Stimulated activated naive CD4-positive, alpha-beta T cell (primary cell): Measurements from ENCODE around the gene YAE1.

Source experiments
- DNase-seq, 6 experiments: peaks; one replicate each; lab custom pipeline; 2025; lab: John Stamatoyannopoulos, UW

YAE1 gene

DNA sequence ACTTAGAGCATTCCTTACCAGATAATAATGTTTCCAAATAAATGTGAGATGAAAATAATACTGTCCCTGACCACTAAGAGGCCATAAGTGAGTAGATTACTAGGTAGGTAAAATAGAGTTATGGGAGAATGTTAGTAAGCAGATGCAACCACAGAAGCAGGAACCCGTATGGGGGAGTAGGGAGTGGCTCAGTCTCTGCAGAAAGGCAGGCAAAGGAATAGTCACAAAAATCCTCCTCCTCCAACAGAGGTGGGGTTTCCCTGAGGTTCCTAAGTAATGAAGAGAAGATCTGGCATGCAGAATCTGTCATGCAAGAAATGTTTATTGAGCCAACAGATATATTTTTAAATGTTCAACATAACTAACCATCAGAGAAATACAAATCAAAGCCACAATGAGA is 9.0 kb upstream of the YAE1 start:
- no peak for DNase-seq

DNA sequence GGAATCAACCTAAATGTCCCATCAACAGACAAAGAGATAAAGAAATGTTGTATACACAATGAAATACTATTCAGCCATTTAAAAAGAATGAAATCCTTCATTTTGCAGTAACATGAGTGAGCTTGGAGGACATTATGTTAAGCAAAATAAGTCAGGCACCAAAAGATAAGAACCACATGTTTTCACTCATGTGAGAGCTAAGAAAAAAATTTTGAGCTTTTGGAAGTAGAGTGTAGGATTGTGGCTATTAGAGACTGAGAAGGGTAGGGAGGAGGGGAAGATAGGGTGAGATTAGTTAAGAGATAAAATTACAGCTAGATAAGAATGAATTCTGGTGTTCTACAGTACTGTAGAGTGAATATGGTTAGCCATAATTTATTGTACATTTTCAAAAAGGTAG is 8.3 kb upstream of the YAE1 start:
- no peak for DNase-seq

GRCh38 chr7:39560408-39560807 is 5.8 kb upstream of the YAE1 start:
- no peak for DNase-seq

DNA sequence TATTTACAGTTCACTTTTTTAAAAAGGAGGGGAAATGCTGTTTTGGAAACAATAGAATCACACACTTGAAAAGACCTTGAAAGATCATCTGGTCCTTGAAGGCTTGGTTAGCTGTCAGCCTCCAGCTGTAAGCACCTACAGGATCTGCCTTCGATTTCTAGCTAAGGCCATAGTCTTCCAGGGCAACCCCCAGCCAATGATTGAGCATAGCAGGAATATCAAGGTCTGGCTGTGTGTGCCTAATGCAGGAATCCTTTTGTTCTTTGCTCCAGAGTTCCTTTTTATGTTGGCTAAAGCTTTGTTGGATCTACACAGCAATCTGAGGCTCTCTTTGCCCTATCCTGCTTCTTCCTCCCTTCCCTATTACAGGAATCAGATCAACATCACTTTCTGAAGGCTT is 5.2 kb upstream of the YAE1 start:
- DNase-seq, result no peak

DNA sequence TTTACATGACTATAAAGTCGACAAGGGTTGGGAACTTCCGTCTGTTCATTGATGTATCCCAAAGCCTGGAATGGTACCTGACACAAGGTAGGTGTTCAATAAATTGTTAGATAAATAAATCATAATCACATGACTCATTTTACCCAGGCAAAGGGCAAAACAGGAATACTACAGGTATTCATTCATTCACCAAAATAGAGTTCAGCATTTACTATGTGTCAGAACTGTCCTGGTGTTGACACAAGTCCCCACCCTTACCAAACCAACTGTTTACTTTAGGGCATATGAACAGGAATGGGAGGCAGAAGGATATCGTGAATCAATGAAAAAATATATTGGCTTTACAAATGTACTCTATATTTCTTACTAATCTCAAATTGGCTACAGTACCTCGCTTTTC is 666 bp upstream of the YAE1 start:
- DNase-seq, result no peak

DNA sequence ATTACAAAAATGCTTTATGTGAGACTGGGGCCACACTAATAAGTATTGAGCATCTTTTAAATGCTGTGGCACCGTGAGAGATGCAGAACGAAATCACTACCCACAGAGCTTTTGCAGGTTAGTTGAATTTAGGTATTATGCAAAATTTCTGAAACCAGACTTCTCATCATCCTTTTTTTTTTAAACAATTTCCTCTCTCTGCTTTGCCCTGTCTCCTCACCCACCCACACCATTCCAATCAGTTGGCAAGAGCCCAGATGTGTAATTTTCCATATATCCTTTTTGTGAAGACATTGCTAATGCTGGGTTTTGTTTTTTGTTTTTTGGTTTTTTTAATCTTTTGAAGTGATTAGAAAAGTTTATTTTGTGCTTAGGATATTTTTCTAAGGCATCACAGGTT is 1.1 kb downstream of the YAE1 start:
- DNase-seq, result no peak

GRCh38 chr7:39574673-39575349 is 8.6 kb downstream of the YAE1 start:
- DNase-seq, result no peak

GRCh38 chr7:39577229-39577874 is 11.1 kb downstream of the YAE1 start:
- no peak for DNase-seq

DNA sequence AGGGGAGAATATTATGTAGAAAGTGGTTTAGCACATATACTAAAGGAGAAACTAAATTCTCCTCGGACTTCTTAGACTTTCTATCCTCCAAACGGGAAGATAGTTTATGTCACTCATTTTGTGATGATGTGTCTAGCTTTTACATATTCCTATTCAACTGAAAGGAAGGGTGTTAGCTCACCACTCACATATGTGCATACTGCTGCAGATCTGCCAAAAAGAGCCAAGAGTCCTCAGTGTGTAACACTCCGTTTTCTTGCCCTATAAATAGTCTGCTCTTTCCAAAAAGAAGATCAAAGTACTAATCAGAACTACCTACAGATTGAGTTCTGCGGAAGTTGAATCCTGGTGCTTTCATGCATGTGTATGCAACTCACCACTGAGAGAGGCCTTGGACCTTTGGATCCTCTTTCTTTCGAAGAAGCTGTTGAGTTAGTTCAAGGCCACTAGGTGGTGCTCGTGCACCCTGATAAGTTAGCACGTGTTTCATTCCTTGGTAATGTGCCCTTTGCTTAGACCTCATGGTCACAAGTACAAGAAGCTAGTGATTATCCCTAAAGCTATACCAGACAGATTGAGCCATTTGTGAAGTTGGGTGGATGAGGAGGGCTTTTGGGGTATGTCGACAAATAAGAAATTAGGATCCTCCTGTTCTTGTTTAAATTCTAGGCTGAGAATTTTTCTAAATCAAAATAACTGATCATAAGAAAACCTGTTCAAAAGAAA is 14.1 kb downstream of the YAE1 start:
- DNase-seq, result peak; percentile 33 to 79 (median 62)

DNA sequence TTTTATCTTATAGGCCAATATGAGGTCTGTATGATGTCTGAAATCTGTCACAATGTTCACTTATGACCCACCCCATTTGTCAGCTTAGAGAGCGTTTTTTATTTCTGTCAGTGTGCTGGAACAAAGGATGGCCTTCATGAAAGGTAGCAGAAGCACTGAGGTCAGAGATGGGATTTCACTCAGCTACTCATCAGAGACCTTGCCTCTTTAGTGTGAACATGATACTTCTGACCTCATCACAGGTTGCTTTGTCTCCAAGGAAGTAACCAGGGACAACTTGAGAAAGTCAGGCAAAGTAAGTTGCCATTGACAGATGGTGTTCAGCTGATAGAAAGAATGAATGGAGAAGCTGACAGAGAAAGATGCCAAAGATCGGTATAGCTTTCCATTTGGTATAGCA is 16.3 kb downstream of the YAE1 start:
- DNase-seq, result no peak

DNA sequence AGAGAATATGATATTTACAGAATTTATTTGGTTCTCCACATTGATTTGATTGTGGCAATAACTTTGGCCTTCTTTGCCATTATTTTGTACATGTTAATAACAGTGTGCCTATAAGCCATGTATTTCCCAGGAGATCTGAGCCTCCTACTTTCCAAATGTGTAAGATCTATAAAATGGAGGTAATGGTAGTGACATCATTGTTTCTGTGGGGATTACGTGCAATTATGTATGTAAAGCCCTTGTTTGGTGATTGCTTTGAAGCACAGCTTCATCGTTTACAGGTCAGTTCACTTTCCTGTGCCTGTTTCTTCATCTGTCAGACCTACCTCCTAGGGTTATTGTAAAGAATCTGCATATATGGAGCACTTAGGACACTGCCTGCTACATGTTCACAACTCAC is 17.3 kb downstream of the YAE1 start:
- no peak for DNase-seq

DNA sequence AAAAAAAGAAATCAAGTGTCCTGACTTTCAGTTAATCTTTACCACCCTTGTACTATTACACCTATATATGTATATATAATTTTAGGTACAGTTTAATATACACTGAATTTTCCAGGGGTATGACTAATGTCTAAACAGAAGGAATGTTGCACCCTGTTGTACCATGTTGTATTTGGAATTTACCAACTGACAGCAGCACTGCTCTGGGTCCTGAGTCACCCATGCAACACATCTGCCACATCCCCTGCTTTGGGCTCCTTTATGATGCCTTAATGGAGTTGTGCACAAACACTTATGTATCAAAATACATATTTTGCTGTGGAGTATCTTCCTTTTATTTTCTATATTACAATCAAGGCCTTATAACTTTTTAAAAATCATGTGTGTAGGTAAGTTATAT is 21.2 kb downstream of the YAE1 start:
- DNase-seq, result no peak

DNA sequence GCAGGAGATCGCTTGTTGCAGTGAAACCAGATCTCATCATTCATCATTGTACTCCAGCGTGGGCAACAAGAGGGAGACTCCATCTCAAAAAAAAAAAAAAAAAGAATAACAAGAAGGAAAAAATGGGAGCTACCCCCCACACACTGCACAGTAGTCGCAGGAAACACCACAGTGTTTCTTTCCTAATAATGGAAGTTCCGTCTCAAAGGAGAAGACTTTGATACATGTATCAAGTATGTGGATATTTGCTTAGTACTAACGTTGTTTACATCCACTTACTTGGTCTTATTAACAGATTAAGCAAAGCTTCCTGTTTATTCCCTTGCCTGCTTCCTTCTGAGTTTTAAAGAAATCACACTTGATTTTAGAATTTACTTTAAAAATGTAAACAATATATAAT is 22.2 kb downstream of the YAE1 start:
- no peak for DNase-seq

- DNase-seq, result peak in 5 of 6 experiments; percentile 7 to 64 (median 37)
Observed at GRCh38 chr7:39589323-39590111, 23.3 kb downstream of the YAE1 start.

DNA sequence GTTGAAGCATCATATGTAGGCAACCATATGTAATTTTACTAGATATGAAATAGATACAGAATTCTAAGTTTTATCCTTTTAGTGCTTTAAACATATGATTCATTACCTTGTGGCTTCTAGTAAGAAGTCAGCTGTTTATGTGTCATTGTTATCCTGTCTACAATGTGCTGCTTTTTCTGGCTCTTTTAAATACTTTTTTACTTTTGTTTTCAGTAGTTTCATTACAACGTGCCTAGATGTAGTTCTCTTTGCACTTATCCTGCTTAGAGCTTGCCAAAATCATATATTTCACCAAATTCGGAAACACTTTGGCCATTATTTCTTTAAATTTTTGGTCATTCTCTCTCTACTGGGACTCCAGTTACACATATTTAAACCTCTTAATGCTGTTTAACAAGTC is 26.4 kb downstream of the YAE1 start:
- DNase-seq, result no peak

GRCh38 chr7:39594988-39595620 is 28.9 kb downstream of the YAE1 start:
- no peak for DNase-seq

GRCh38 chr7:39602351-39602750 is 36.1 kb downstream of the YAE1 start:
- no peak for DNase-seq

GRCh38 chr7:39603924-39604323 is 37.7 kb downstream of the YAE1 start:
- no peak for DNase-seq

DNA sequence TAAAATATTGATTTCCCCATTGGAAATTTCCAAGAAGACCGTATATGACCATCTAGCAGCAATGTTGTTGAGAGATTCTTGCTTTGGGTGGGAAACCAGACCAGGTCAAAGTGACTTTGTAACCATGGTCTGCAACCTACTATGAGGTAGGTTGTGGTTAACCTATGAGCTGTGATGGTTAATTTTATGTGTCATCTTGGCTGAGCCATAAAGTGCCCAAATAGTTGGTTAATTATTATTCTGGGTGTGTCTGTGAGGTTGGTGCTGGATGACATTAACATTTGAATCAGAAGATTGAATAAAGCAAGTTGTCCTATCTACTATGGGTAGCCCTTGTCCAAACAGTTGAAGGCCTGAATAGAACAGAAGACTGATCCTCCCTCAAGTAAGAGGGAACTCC is 38.9 kb downstream of the YAE1 start:
- DNase-seq, result no peak

DNA sequence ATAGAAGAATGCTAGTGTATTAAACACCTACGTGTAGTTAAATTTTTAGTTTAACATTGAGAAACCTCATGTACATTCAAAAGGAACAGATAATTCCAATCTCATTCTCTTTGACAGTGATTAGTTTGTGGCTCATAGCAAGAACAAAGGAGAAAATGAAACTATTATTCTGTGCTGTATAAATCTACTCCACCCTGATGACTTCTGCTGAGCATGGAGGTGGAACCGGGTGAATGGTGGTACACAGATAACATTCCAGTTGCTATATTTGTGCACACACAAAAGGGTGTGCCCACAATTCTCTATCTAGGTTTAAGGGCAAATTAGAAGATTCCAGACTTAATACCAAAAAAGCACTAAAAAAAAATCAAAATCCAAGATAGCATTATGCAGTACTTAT is 40.1 kb downstream of the YAE1 start:
- peak in 1 of 6 experiments; percentile 9 for DNase-seq

- no peak for DNase-seq
Observed at GRCh38 chr7:39606941-39607340, 40.7 kb downstream of the YAE1 start.

- DNase-seq, result no peak
Observed at GRCh38 chr7:39607865-39608264, 41.7 kb downstream of the YAE1 start.
